ENCODE measurements around the gene C20orf202. TPM values are rescaled to one million over a fixed set of nuclear protein-coding genes. Genes with fewer than 3 reads are reported as not detected.

The C20orf202 gene
- total and polyA plus RNA-seq, 4 donors: 0.59 to 0.99 (median 0.79) TPM

- Histone ChIP-seq H3K9me3 (ENCODE audit: control insufficient read depth, insufficient read depth, low read length) (no peaks in the 10 kb centered on the region), H3K4me1 (ENCODE audit: control insufficient read depth, insufficient read depth, low read length) (no peaks in the 10 kb centered on the region), H3K27me3 (ENCODE audit: control insufficient read depth, insufficient read depth, low read length) (no peaks in the 10 kb centered on the region), H3K36me3 (ENCODE audit: control insufficient read depth, insufficient read depth, low read length) (no peaks in the 10 kb centered on the region), H3K27ac (ENCODE audit: low read depth, low read length) (no peak overlapping the region), H3K4me3 (ENCODE audit: low read depth, low read length) (no peak overlapping the region)
- no peak for DNase-seq (ENCODE audit: low read depth in 4 of 6, low spot score in 6 of 6)
- no CpG with 5 or more reads among the region's 2 CpGs for WGBS (ENCODE audit: insufficient coverage)
Observed at GRCh38 chr20:1255675-1256074, 52.4 kb downstream of the C20orf202 start.

Other genes starting within 250 kb of the C20orf202 start
- gene RSPO4, start 201.1 kb upstream of the C20orf202 start, total RNA-seq: under 1 TPM; 0.39 to 0.89 TPM
- 1 to 10 TPM; 7.4 to 7.8 TPM for gene RSPO4, start 201.1 kb upstream of the C20orf202 start, polyA plus RNA-seq (ENCODE audit: insufficient read length in 2 of 2)
- 10 to 100 TPM; 41.8 to 46.7 TPM for gene PSMF1, start 84.9 kb upstream of the C20orf202 start, total RNA-seq
- 100 to 1,000 TPM; 150 to 156 TPM for gene PSMF1, start 84.9 kb upstream of the C20orf202 start, polyA plus RNA-seq (ENCODE audit: insufficient read length in 2 of 2)
- gene TMEM74B, start 18.5 kb upstream of the C20orf202 start, total RNA-seq: 1 to 10 TPM; 6.2 to 8.9 TPM
- 10 to 100 TPM; 37.4 to 44.2 TPM for gene TMEM74B, start 18.5 kb upstream of the C20orf202 start, polyA plus RNA-seq (ENCODE audit: insufficient read length in 2 of 2)
- under 1 TPM; 0.10 to 0.28 TPM for gene RAD21L1, start 22.6 kb downstream of the C20orf202 start, total RNA-seq
- gene RAD21L1, start 22.6 kb downstream of the C20orf202 start, polyA plus RNA-seq (ENCODE audit: insufficient read length in 2 of 2): not detected
- 10 to 100 TPM; 12.2 to 25.6 TPM for gene SNPH, start 62.8 kb downstream of the C20orf202 start, total RNA-seq
- gene SNPH, start 62.8 kb downstream of the C20orf202 start, polyA plus RNA-seq (ENCODE audit: insufficient read length in 2 of 2): 10 to 100 TPM; 42.3 to 46.7 TPM
- gene SDCBP2, start 125.7 kb downstream of the C20orf202 start, total RNA-seq: 1 to 10 TPM; 4.1 to 8.7 TPM
- gene SDCBP2, start 125.7 kb downstream of the C20orf202 start, polyA plus RNA-seq (ENCODE audit: insufficient read length in 2 of 2): 10 to 100 TPM; 20.0 to 20.1 TPM
- 100 to 1,000 TPM in 1 of 2 donors, 10 to 100 TPM in 1; 87.2 to 102 TPM for gene FKBP1A, start 189.6 kb downstream of the C20orf202 start, total RNA-seq
- gene FKBP1A, start 189.6 kb downstream of the C20orf202 start, polyA plus RNA-seq (ENCODE audit: insufficient read length in 2 of 2): 100 to 1,000 TPM; 258 to 261 TPM